GM19043 (cell line): ENCODE measurements around the gene EEF2.
"Not testable (repeated sequence)": the region's sequence is repeated elsewhere in the genome, so short reads cannot be mapped to it uniquely, and the experiment has no call there.

ENCODE experiments used
- ATAC-seq: cut with Tn5 transposase; IDR thresholded peaks from one replicate; pipeline ENCODE4 v1.9.1; 2021; ENCODE audit warnings: low read depth; ENCODE audit not compliant: unreplicated experiment

EEF2 gene

DNA sequence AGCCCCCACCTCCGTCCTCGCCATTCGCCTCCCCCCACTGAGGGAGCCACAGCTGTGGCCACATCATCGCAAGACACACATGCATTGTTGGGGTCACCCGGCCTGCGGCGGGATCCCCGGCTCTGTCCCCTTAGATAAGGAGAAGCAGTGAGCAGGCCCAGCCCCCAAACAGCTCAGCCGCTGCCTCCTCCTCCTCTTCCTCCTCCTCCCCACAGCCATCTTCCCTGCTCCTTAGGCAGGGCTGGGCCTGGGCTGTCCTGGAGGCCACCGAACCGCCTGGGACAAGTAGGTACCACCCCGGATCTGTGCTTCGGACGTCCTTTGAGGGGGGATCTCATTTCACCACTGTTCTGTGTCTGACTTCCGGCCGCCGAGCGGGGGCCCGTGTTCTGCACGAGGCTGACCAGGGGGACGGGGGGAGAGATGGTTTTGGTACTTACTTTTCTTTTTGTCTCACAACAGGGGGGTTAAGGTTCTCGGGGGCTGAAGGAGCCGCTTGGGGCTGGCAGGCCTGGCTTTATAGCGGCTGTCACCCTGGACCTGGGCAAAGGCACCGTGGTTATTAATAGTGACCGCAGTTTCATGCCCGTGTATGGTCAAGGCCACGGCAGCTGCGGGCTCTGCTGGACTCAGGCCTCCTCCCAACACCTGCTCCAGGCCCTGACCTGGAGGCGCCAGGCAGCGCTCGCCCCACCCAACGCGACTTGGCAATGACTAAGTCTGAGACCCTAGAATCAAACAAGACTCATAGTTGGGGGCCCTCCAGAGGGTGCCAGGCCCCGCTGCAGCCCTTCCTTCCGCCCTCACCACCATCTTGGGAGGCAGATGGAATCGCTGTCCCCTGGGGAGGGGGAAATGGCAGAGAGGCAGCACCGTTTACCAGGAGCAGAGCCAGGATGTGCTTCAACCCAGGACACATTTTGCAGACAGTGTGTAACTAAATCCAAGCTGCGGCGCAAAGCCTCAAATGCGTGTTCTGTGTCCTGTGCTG lies 34.1 kb downstream of the EEF2 start:
- ATAC-seq = no peak

DNA sequence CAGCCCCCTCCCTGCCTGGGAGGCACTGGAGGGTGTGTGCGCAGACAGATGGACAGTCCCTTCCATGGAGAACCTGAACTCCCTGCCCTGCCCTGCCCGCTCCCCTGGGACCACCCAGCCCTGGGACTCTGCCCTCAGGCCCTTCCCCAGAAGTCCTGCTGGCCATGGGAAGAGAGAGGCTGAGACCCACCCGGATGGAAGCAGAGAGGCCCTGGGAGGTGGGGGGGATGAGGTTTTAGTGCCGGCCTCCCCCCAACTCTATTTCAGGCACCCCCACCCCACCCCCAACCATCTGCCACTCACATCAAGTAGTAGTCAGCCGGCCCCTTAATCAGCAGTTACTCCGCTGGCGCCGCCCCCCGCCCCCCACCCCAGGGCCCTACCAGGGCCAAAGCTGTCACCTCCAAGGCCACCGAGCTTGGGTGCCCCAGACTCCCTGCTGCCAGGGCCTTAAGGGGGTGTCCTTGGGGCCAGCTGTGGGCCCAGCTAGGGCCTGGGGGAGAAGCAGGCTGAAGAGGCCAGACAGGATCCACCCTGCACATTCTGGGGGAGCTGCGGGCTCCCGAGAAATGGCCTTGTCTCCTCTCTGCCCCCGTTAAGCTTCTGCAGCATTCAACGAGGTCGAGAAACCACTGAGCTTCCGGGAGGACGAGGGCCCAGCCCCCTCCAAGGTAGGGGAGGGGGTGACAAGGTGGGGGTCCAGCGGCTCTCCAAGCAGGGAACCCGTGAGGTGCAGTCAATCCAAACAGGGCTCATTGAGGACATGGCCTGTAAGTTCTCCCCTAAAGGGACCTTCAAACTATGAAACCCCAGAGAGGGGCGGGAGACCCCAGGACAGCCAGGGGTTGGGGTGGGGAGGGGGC lies 35.0 kb downstream of the EEF2 start:
- no peak for ATAC-seq

DNA sequence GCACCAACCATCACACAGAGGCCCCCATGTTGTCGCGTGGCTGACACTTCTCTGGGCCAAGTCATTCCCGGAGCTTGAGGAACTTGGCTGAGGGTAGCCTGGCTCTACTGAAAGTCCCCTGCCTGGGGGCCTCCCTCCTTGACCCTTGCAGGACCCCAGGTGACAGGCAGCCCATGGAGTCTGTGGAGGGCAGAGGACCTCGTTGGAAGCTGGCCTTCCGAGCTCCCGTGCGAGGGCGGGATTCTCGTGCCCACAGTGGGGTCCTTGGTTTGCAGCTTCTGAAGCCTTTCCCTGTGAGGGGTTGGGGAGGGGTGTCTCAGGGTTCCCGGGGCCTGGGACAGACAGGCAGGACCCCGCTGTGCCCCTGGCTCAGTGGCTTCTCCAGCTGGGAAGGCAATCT lies 36.0 kb downstream of the EEF2 start:
- no peak for ATAC-seq

DNA sequence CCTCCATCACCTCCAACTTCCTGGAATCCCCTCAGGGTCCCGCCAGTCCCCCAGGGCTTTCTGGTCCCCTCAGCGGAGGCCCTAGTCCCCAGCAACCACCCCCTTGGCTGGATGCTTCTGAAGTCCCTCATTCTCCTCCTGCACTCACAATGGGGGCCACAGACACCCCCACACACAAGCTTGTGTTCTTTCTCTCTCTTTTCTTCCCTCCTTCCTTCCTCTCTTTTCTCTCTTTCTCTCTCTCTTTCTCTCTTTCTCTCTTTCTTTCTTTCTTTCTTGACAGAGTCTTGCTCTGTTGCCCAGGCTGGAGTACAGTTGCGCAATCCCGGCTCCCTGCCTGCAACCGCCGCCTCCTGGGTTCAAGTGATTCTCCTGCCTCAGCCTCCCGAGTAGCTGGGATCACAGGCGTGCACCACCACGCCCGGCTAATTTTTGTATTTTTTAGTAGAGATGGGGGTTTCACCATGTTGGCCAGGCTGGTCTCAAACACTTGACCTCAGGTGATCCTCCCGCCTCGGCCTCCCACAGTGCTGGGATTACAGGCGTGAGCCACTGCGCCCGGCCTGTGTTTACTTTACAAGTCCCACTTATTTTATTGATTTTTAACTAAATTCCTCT lies 37.8 kb downstream of the EEF2 start:
- not testable (repeated sequence) for ATAC-seq

DNA sequence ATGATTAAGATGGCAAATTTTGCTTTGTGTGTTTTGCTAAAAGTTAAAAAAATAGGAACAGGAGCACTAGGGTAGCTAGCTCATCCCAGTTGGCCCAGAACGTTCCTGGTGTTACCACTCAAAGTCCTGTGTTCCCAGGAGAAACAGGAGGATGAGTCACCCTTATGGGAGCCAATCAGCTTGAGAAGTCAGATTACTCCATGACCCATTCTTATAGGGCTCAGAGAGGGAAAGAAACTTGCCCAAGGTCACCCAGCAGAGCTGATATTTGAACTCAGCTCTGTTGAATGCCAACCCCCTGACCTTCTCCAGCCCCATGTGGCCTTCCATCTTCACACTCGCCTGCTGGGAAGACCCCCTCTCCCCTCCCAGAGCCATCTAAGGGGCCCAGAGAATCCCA lies 39.4 kb downstream of the EEF2 start:
- no peak for ATAC-seq

DNA sequence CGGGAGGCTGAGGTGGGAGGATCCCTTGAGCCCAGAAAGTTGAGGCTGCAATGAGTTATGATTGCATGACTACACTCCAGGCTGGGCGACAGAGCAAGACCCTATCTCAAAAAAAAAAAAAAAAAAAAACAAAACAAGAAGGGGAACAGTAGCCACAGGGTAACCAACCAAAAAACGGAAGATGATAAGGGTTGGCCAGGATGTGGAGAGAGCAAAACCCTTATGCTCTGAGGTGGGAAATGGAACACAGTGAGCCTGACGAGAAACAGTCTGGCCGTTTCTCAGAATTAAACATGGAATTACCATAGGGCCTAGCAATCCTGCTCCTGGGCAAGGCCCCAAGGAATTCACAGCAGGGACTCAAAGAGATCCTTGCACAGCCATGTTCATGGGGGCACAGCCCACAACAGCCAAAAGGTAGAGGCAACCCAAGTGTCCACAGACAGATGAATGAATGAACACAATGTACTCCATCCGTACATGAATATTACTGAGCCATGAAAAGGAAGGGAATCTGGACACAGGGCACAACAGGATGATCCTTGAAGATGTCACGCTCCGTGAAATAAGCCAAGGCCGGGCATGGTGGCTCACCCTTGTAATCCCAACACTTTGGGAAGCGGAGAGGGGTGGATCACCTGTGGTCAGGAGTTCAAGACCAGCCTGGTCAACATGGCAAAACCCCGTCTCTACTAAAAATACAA lies 41.1 kb downstream of the EEF2 start:
- ATAC-seq = no peak

DNA sequence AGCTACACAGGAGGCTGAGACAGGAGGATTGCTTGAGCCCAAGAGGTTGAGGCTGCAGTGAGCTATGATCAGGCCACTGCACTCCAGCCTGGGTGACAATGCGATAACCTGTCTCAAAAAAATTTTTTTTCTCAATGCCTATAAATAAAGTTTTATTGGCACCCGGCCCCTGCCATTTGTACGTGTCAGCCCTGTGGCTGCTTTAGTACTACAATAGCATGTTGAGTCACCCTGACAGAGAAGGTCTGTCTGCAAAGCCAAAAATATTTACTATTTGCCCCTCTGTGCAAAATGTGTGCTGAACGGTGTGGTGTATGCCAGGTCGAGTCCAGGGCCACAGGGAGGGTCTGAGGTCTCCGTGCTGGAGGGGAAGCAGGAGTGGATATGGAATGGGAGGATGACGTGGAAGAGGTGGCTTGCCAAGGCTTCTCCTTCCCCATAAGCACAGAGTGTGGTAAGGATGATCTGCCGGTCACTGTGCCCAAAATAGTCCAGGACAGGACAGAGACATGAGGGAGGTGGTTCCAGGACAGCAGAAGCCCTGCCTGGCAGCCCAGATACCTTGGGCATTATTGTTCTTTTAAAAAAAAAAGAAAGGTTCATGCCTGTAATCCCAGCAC lies 42.4 kb downstream of the EEF2 start:
- no peak for ATAC-seq

DNA sequence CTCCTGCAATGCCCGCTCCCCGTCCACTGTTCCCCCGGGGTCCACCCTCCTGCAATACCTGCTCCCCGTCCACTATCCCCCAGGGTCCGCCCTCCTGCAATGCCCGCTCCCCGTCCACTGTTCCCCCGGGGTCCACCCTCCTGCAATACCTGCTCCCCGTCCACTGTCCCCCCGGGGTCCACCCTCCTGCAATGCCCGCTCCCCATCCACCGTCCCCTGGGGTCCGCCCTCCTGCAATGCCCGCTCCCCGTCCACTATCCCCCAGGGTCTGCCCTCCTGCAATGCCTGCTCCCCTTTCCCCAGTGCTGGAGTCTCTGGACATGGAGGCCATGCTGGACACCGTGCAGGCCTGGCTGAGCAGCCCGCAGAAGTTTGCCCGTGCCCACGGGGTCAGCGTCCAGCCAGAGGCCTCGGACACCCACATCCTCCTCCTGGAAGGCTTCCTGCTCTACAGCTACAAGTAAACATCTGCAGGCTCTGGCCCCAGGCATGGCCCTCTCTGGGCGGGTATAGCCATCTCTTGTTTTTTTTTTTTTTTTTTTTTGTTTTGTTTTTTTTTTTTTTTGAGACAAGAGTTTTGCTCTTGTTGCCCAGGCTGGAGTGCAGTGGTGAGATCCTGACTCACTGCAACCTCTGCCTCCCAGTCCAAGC lies 46.8 kb downstream of the EEF2 start:
- ATAC-seq = not testable (repeated sequence)

DNA sequence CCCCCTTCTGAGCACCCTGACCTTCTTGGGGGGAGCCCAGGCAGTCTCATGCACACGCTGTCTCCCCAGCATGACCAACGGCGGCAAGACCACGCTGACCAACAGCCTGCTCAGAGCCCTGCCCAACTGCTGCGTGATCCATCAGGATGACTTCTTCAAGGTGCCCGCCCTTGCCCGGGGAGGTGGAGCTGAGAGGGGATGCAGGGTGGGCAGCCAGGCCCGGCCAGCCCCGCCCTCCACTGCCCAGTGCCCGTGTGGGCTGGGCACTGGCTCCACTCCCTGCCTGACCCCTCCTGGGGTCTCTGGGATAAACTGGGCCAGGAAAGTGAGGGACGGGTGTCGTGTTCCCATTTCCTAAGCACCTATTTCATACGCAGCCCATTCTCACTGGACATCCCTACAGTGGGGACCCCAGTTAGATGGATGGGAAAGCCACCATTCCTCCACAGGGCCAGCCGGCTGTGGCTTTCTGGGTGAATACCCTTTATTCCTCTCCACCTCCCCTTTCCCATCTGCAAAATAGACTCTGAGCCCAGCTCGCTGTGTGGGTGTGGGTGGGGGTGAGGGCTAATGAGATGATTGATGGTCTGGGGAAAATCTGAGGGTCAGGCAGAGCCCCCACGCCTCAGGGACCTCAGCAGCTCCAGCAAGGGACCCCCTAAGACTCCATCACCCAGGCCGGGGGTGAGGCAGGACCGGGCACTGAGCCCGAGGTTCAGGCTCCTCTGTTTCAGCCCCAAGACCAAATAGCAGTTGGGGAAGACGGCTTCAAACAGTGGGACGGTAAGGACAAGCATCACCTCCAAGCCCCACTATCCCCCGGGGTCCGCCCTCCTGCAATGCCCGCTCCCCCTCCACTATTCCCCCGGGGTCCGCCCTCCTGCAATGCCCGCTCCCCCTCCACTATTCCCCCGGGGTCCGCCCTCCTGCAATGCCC lies 48.5 kb downstream of the EEF2 start:
- ATAC-seq = no peak

DNA sequence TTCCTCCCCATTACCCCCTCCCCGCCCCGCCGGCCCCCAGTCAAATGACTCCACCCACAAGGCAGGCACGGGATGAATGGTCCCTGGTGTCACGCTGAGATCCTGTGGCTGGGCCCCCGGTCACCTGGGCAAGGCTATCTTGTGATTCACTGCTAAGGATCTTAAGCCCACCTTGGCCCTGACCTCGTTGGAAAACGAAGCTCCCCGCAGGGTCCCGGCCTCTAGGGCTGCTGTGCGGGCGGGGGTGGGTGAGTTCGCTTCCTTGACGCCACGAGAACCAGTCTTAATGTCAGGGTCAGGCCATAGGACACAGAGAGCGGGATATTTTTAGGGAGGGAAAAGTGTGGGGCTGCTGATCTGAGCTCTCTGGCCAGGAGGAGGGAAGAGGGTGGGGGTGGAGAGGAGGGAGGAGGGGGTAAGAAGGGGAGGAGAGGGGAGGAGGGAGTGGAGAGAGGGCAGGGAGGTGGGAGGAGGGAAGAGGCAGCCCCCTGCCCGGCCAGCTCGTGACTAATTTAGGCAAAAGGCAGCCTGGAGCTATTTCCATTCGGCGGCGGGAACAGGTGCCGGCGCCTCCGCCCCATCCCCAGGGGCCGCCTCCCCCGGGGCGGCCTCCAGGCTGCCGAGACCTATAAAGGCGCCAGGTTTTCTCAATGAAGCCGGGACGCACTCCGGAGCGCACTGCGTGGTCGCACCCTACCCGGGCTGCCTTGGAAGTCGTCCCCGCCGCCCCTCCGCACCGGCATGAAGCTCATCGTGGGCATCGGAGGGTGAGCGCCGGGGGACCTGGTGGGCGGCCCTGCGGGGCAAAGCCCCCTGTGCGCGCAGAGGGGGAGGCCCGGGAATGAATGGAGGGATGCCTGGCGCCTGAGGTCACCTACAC lies 52.1 kb downstream of the EEF2 start, which contains the start of gene NMRK2:
TSS of gene NMRK2 (plus strand) at position 139 of the 880 bp plus-strand sequence. CDS start at position 742, 603 bp downstream.
- no peak for ATAC-seq

DNA sequence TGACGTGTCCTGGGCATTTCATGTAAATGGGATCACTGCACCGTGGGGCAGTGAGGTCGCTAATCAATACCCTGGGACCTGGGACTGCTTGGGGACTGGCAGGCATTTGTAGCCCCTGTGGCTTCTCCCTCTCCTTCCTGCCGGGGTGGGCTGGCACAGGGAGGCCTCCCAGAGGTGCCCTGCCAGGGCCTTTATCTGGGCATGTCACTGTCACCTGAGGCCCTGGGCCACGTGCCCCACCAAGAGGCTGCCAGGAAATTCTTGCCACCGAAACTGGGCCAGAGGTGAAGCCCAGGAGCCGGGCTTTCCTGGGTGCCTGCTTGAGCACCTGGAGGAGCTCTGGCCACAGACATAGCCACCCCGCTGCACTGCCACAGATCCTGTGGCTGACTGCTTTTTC lies 54.2 kb downstream of the EEF2 start:
- no peak for ATAC-seq
